Measurements from ENCODE around the gene TMEM248.

- TF ChIP-seq CTCF (IDR thresholded peaks at IDR 0.05; ENCODE audit: low read depth, low read length) (no peak), EZH2phosphoT487 (IDR thresholded peaks at IDR 0.05; ENCODE audit: low read depth) (no peak)
Measured at GRCh38 chr7:66920769-66921395, at the start of gene TMEM248.
